AG20443 (cell line): ENCODE data around the gene ARAF.
"Not testable (repeated sequence)": the region's sequence is repeated elsewhere in the genome, so short reads cannot be mapped to it uniquely, and the experiment has no call there.

ENCODE experiments used
- DNase-seq: peaks from one replicate; pipeline ENCODE4 v3.0.0; 2012; ENCODE audit warnings: low spot score, mixed read lengths

ARAF gene

GRCh38 chrX:47586043-47586787 is 25.2 kb downstream of the ARAF start:
- no peak for DNase-seq

GRCh38 chrX:47587091-47587891 is 26.3 kb downstream of the ARAF start:
- DNase-seq = no peak

- DNase-seq = no peak
These were observed 27.1 kb downstream of the ARAF start for GRCh38 chrX:47587906-47588735.

- DNase-seq = no peak
These were observed 30.0 kb downstream of the ARAF start for GRCh38 chrX:47590984-47591383.

GRCh38 chrX:47593522-47593921 is 32.5 kb downstream of the ARAF start:
- no peak for DNase-seq

GRCh38 chrX:47595716-47596251 is 34.8 kb downstream of the ARAF start:
- DNase-seq = no peak

GRCh38 chrX:47596256-47596655 is 35.3 kb downstream of the ARAF start:
- no peak for DNase-seq

- no peak for DNase-seq
These were observed 36.2 kb downstream of the ARAF start for GRCh38 chrX:47597222-47597621.

- DNase-seq = not testable (repeated sequence)
These were observed 42.1 kb downstream of the ARAF start for GRCh38 chrX:47603125-47603524.

- no peak for DNase-seq
These were observed 44.0 kb downstream of the ARAF start for GRCh38 chrX:47605024-47605423.

- DNase-seq = no peak
These were observed 46.1 kb downstream of the ARAF start for GRCh38 chrX:47607091-47607490.

GRCh38 chrX:47608130-47608810 is 47.3 kb downstream of the ARAF start:
- no peak for DNase-seq

- DNase-seq = no peak
These were observed 49.5 kb downstream of the ARAF start for GRCh38 chrX:47610511-47610910.

- DNase-seq = no peak
These were observed 50.5 kb downstream of the ARAF start for GRCh38 chrX:47611489-47611888.

GRCh38 chrX:47611926-47612325 is 50.9 kb downstream of the ARAF start:
- no peak for DNase-seq

GRCh38 chrX:47612418-47612817 is 51.4 kb downstream of the ARAF start:
- DNase-seq = no peak

- DNase-seq = no peak
These were observed 52.1 kb downstream of the ARAF start for GRCh38 chrX:47613082-47613481.

- no peak for DNase-seq
These were observed 53.6 kb downstream of the ARAF start for GRCh38 chrX:47614618-47615017.

- no peak for DNase-seq
These were observed 58.0 kb downstream of the ARAF start for GRCh38 chrX:47618923-47619485.

GRCh38 chrX:47619486-47620302 is 58.7 kb downstream of the ARAF start, which contains the start of gene SYN1:
SYN1 (minus strand) TSS chrX:47619857; CDS start chrX:47619728, 129 bp downstream.
- peak; percentile 94 for DNase-seq
